ENCODE results near the gene BCAP31. TPM values are rescaled to one million over a fixed set of nuclear protein-coding genes. Genes with fewer than 3 reads are reported as not detected.
A peak's percentile ranks its signal among the peaks of the same experiment; 100 is the strongest.

Gene BCAP31
- total RNA-seq, result 144 to 153 TPM (median 147 TPM) in 3 replicates
- long read RNA-seq, transcript BCAP31-207 (8 exons, 1,824 nt), result minor isoform, 15 of 383 reads
- long read RNA-seq, transcript BCAP31-201 (8 exons, 1,643 nt), result major isoform, 285 of 383 reads
- long read RNA-seq, partial matches to known transcripts, result 63 of 383 reads
- long read RNA-seq, other reads (novel, unspliced or antisense), result 19 of 383 reads

GRCh38 chrX:153724252-153725038 lies at the start of gene BCAP31, which contains the start of gene ABCD1:
TSS of gene BCAP31 (minus strand) at chrX:153724387. CDS start at chrX:153723244, 1,143 bp downstream.
TSS of gene ABCD1 (plus strand) at chrX:153724856. CDS start at chrX:153725267, 411 bp downstream.
- peaks cover 1% of the 10 kb centered on the region for H3K36me3 Mint-ChIP-seq (ENCODE audit: low read depth)
- H3K27me3 Mint-ChIP-seq (ENCODE audit: low read depth), result no peaks in the 10 kb centered on the region
- H3K27ac Mint-ChIP-seq (ENCODE audit: unreplicated experiment), result peak within 1 kb of the TSS; percentile 91
- no peak for TF ChIP-seq CTCF (IDR thresholded peaks at IDR 0.05)
- H3K4me3 Mint-ChIP-seq (ENCODE audit: unreplicated experiment), result peak within 1 kb of the TSS; percentile 84
- peaks cover 34% of the 10 kb centered on the region for H3K4me1 Mint-ChIP-seq (ENCODE audit: low read depth)
- no peak for DNase-seq (ENCODE audit: low spot score)
- no peaks in the 10 kb centered on the region for H3K9me3 Mint-ChIP-seq (ENCODE audit: low read depth)

GRCh38 chrX:153773218-153773611 lies 49.0 kb upstream of the BCAP31 start:
- Mint-ChIP-seq H3K27ac (ENCODE audit: unreplicated experiment) (no peak overlapping the region), H3K4me1 (ENCODE audit: low read depth) (no peaks in the 10 kb centered on the region), H3K27me3 (ENCODE audit: low read depth) (no peaks in the 10 kb centered on the region), H3K9me3 (ENCODE audit: low read depth) (no peaks in the 10 kb centered on the region), H3K36me3 (ENCODE audit: low read depth) (peaks cover 2% of the 10 kb centered on the region), H3K4me3 (ENCODE audit: unreplicated experiment) (no peak overlapping the region)
- peak; percentile 93 for DNase-seq (ENCODE audit: low spot score)
- no peak for TF ChIP-seq CTCF (IDR thresholded peaks at IDR 0.05)

- H3K27ac Mint-ChIP-seq (ENCODE audit: unreplicated experiment), result no peak overlapping the region
- no peaks in the 10 kb centered on the region for H3K27me3 Mint-ChIP-seq (ENCODE audit: low read depth)
- H3K4me3 Mint-ChIP-seq (ENCODE audit: unreplicated experiment), result no peak overlapping the region
- H3K36me3 Mint-ChIP-seq (ENCODE audit: low read depth), result peaks cover 2% of the 10 kb centered on the region
- DNase-seq (ENCODE audit: low spot score), result peak; percentile 88
- H3K4me1 Mint-ChIP-seq (ENCODE audit: low read depth), result no peaks in the 10 kb centered on the region
- no peak for TF ChIP-seq CTCF (IDR thresholded peaks at IDR 0.05)
- H3K9me3 Mint-ChIP-seq (ENCODE audit: low read depth), result no peaks in the 10 kb centered on the region
Measured at GRCh38 chrX:153772316-153773217, 48.4 kb upstream of the BCAP31 start.

GRCh38 chrX:153771415-153772315 lies 47.5 kb upstream of the BCAP31 start:
- Mint-ChIP-seq H3K27ac (ENCODE audit: unreplicated experiment) (no peak overlapping the region), H3K27me3 (ENCODE audit: low read depth) (no peaks in the 10 kb centered on the region), H3K9me3 (ENCODE audit: low read depth) (no peaks in the 10 kb centered on the region), H3K4me3 (ENCODE audit: unreplicated experiment) (no peak overlapping the region), H3K36me3 (ENCODE audit: low read depth) (peaks cover 2% of the 10 kb centered on the region), H3K4me1 (ENCODE audit: low read depth) (peaks cover 3% of the 10 kb centered on the region)
- no peak for TF ChIP-seq CTCF (IDR thresholded peaks at IDR 0.05)
- DNase-seq (ENCODE audit: low spot score), result peak; percentile 93

Data from chondrocyte (in vitro differentiated cells).